ENCODE results near the gene TANGO6.
A peak's percentile ranks its signal among the peaks of the same experiment; 100 is the strongest.

Gene TANGO6

GRCh38 chr16:68869492-68870088, 26.3 kb downstream of the TANGO6 start:
- no peak for FAIRE-seq

- FAIRE-seq = no peak
Measured at GRCh38 chr16:68873635-68874471, 30.5 kb downstream of the TANGO6 start.

GRCh38 chr16:68875871-68876270, 32.5 kb downstream of the TANGO6 start:
- no peak for FAIRE-seq

- FAIRE-seq = no peak
Measured at GRCh38 chr16:68883685-68884084, 40.4 kb downstream of the TANGO6 start.

- FAIRE-seq = no peak
Measured at GRCh38 chr16:68884401-68884800, 41.1 kb downstream of the TANGO6 start.

- FAIRE-seq = no peak
Measured at GRCh38 chr16:68884861-68885720, 41.8 kb downstream of the TANGO6 start.

- FAIRE-seq = no peak
Measured at GRCh38 chr16:68887107-68887506, 43.8 kb downstream of the TANGO6 start.

- no peak for FAIRE-seq
Measured at GRCh38 chr16:68889508-68890150, 46.3 kb downstream of the TANGO6 start.

- FAIRE-seq = no peak
Measured at GRCh38 chr16:68892214-68892613, 48.9 kb downstream of the TANGO6 start.

GRCh38 chr16:68892898-68893297, 49.6 kb downstream of the TANGO6 start:
- FAIRE-seq = no peak

- FAIRE-seq = no peak
Measured at GRCh38 chr16:68893710-68894705, 50.7 kb downstream of the TANGO6 start.

GRCh38 chr16:68894714-68895113, 51.4 kb downstream of the TANGO6 start:
- no peak for FAIRE-seq

- FAIRE-seq = no peak
Measured at GRCh38 chr16:68898026-68898425, 54.7 kb downstream of the TANGO6 start.

GRCh38 chr16:68900009-68900408, 56.7 kb downstream of the TANGO6 start:
- FAIRE-seq = no peak

GRCh38 chr16:68902003-68902968, 59.0 kb downstream of the TANGO6 start:
- FAIRE-seq = peak; percentile 24

- FAIRE-seq = no peak
Measured at GRCh38 chr16:68902969-68903345, 59.6 kb downstream of the TANGO6 start.

- FAIRE-seq = no peak
Measured at GRCh38 chr16:68907297-68907696, 64.0 kb downstream of the TANGO6 start.

GRCh38 chr16:68907781-68908181, 64.5 kb downstream of the TANGO6 start:
- no peak for FAIRE-seq

GRCh38 chr16:68909099-68909733, 65.9 kb downstream of the TANGO6 start:
- no peak for FAIRE-seq

- peak; percentile 60 for FAIRE-seq
Measured at GRCh38 chr16:68910051-68910450, 66.7 kb downstream of the TANGO6 start.
